Measurements from ENCODE around the gene APLF. TPM values are rescaled to one million over a fixed set of nuclear protein-coding genes. Genes with fewer than 3 reads are reported as not detected.

Gene APLF
- total and polyA plus RNA-seq, 2 experiments from 2014 or later: 1.5 to 5.0 TPM

GRCh38 chr2:68536000-68536399, 68.6 kb downstream of the APLF start:
- H3K4me2 ChIP-seq: no peak overlapping the region
- no peaks in the 10 kb centered on the region for H3K27me3 ChIP-seq
- no peaks in the 10 kb centered on the region for H3K36me3 ChIP-seq (replicated peaks; ENCODE audit: insufficient read depth, low read depth)
- no peak for TF ChIP-seq EZH2phosphoT487 (IDR thresholded peaks at IDR 0.05; ENCODE audit: low read depth, severe bottlenecking, unreplicated experiment)
- H4K20me1 ChIP-seq (ENCODE audit: insufficient read depth, poor library complexity, severe bottlenecking): no peaks in the 10 kb centered on the region
- no peaks in the 10 kb centered on the region for H3K79me2 ChIP-seq
- DNase-seq (ENCODE audit: low spot score): no peak
- H3K4me1 ChIP-seq (ENCODE audit: insufficient read depth): no peaks in the 10 kb centered on the region
- no peak overlapping the region for H2AFZ ChIP-seq
- no peaks in the 10 kb centered on the region for H3K9me2 ChIP-seq (replicated peaks; ENCODE audit: insufficient read depth)
- H3K27ac ChIP-seq: no peak overlapping the region
- no peaks in the 10 kb centered on the region for H3K9me3 ChIP-seq (ENCODE audit: low read depth)
- H3K4me3 ChIP-seq: no peak overlapping the region
- WGBS (ENCODE audit: low lambda C conversion rate, missing lambda C conversion rate): 90% methylated on average over 3 of the region's 3 CpGs

- no peak overlapping the region for H2AFZ ChIP-seq
- H3K4me2 ChIP-seq: no peak overlapping the region
- DNase-seq (ENCODE audit: low spot score): no peak
- H3K36me3 ChIP-seq (replicated peaks; ENCODE audit: insufficient read depth, low read depth): no peaks in the 10 kb centered on the region
- H3K9me2 ChIP-seq (replicated peaks; ENCODE audit: insufficient read depth): no peaks in the 10 kb centered on the region
- WGBS (ENCODE audit: low lambda C conversion rate, missing lambda C conversion rate): 94% methylated on average over 4 of the region's 4 CpGs
- H4K20me1 ChIP-seq (ENCODE audit: insufficient read depth, poor library complexity, severe bottlenecking): no peaks in the 10 kb centered on the region
- H3K79me2 ChIP-seq: no peaks in the 10 kb centered on the region
- no peak overlapping the region for H3K4me3 ChIP-seq
- H3K27ac ChIP-seq: no peak overlapping the region
- H3K9me3 ChIP-seq (ENCODE audit: low read depth): no peaks in the 10 kb centered on the region
- H3K27me3 ChIP-seq: no peaks in the 10 kb centered on the region
- TF ChIP-seq CTCF (IDR thresholded peaks at IDR 0.05; ENCODE audit: poor library complexity) (no peak), EZH2 (IDR thresholded peaks at IDR 0.05; ENCODE audit: borderline replicate concordance) (no peak), EZH2phosphoT487 (IDR thresholded peaks at IDR 0.05; ENCODE audit: low read depth, severe bottlenecking, unreplicated experiment) (no peak)
- H3K4me1 ChIP-seq (ENCODE audit: insufficient read depth): no peaks in the 10 kb centered on the region
Measured at GRCh38 chr2:68537011-68537410, 69.6 kb downstream of the APLF start.

- Histone ChIP-seq H3K27me3 (no peaks in the 10 kb centered on the region), H3K4me1 (ENCODE audit: insufficient read depth) (no peaks in the 10 kb centered on the region), H3K36me3 (replicated peaks; ENCODE audit: insufficient read depth, low read depth) (no peaks in the 10 kb centered on the region), H3K79me2 (no peaks in the 10 kb centered on the region), H3K9me2 (replicated peaks; ENCODE audit: insufficient read depth) (no peaks in the 10 kb centered on the region), H4K20me1 (ENCODE audit: insufficient read depth, poor library complexity, severe bottlenecking) (no peaks in the 10 kb centered on the region), H2AFZ (no peak overlapping the region), H3K9me3 (ENCODE audit: low read depth) (no peaks in the 10 kb centered on the region), H3K27ac (no peak overlapping the region), H3K4me3 (no peak overlapping the region), H3K4me2 (no peak overlapping the region)
- DNase-seq (ENCODE audit: low spot score): no peak
- 77% methylated on average over 2 of the region's 2 CpGs for WGBS (ENCODE audit: low lambda C conversion rate, missing lambda C conversion rate)
- no peak for TF ChIP-seq EZH2 (IDR thresholded peaks at IDR 0.05; ENCODE audit: borderline replicate concordance)
- TF ChIP-seq EZH2phosphoT487 (IDR thresholded peaks at IDR 0.05; ENCODE audit: low read depth, severe bottlenecking, unreplicated experiment): no peak
- no peak for TF ChIP-seq CTCF (IDR thresholded peaks at IDR 0.05; ENCODE audit: poor library complexity)
Measured at GRCh38 chr2:68537809-68538208, 70.4 kb downstream of the APLF start.

- WGBS (ENCODE audit: low lambda C conversion rate, missing lambda C conversion rate): 97% methylated on average over 2 of the region's 2 CpGs
- TF ChIP-seq EZH2 (IDR thresholded peaks at IDR 0.05; ENCODE audit: borderline replicate concordance): no peak
- H3K9me3 ChIP-seq (ENCODE audit: low read depth): no peaks in the 10 kb centered on the region
- H3K4me2 ChIP-seq: no peak overlapping the region
- no peak overlapping the region for H3K27ac ChIP-seq
- no peaks in the 10 kb centered on the region for H3K79me2 ChIP-seq
- no peaks in the 10 kb centered on the region for H3K36me3 ChIP-seq (replicated peaks; ENCODE audit: insufficient read depth, low read depth)
- H3K4me3 ChIP-seq: no peak overlapping the region
- no peak for DNase-seq (ENCODE audit: low spot score)
- H2AFZ ChIP-seq: no peak overlapping the region
- H3K9me2 ChIP-seq (replicated peaks; ENCODE audit: insufficient read depth): no peaks in the 10 kb centered on the region
- H3K4me1 ChIP-seq (ENCODE audit: insufficient read depth): no peaks in the 10 kb centered on the region
- no peaks in the 10 kb centered on the region for H3K27me3 ChIP-seq
- H4K20me1 ChIP-seq (ENCODE audit: insufficient read depth, poor library complexity, severe bottlenecking): no peaks in the 10 kb centered on the region
Measured at GRCh38 chr2:68544811-68545210, 77.4 kb downstream of the APLF start.
